Measurements from ENCODE around the gene OSBPL10. TPM values are rescaled to one million over a fixed set of nuclear protein-coding genes. Genes with fewer than 3 reads are reported as not detected.

The OSBPL10 gene
- total and polyA plus RNA-seq, 4 donors: 3.9 to 33.0 (median 13.1) TPM

- Histone ChIP-seq H3K4me1 (ENCODE audit: control insufficient read depth in 5 of 5, insufficient read depth in 5 of 5, low read length in 5 of 5) (peaks cover 0 to 6% (median 0%) of the 10 kb centered on the region in 5 donors), H3K9me3 (ENCODE audit: control insufficient read depth in 4 of 4, insufficient read depth in 3 of 4, low read length in 3 of 4) (no peaks in the 10 kb centered on the region), H3K9ac (ENCODE audit: insufficient read depth in 1 of 2, low read length in 2 of 2) (no peak overlapping the region), H3K27me3 (ENCODE audit: control insufficient read depth in 3 of 3, insufficient read depth in 3 of 3, low read length in 2 of 3) (no peaks in the 10 kb centered on the region), H3K4me3 (no peak overlapping the region), H3K36me3 (ENCODE audit: control insufficient read depth in 4 of 4, insufficient read depth in 4 of 4, low read length in 4 of 4) (no peaks in the 10 kb centered on the region), H3K27ac (ENCODE audit: low read depth in 1 of 2, low read length in 1 of 2) (no peak overlapping the region)
- TF ChIP-seq CTCF (IDR thresholded peaks at IDR 0.05; ENCODE audit: control extremely low read depth, extremely low read depth): no peak
- DNase-seq (no peak), ATAC-seq (ENCODE audit: insufficient read depth, low FRiP score) (no peak)
Measured at GRCh38 chr3:31813197-31813596, 167.9 kb downstream of the OSBPL10 start.

GRCh38 chr3:31810991-31811433 lies 170.1 kb downstream of the OSBPL10 start:
- ATAC-seq (ENCODE audit: insufficient read depth, low FRiP score): no peak
- H3K9ac ChIP-seq (ENCODE audit: insufficient read depth in 1 of 2, low read length in 2 of 2): no peak overlapping the region
- 96 to 97% methylated on average over 11 of the region's 11 CpGs for WGBS, 2 donors
- no peak overlapping the region for H3K4me3 ChIP-seq
- no peak for DNase-seq
- H3K27ac ChIP-seq (ENCODE audit: low read depth in 1 of 2, low read length in 1 of 2): no peak overlapping the region
- H3K36me3 ChIP-seq (ENCODE audit: control insufficient read depth in 4 of 4, insufficient read depth in 4 of 4, low read length in 4 of 4): no peaks in the 10 kb centered on the region
- no peaks in the 10 kb centered on the region for H3K9me3 ChIP-seq (ENCODE audit: control insufficient read depth in 4 of 4, insufficient read depth in 3 of 4, low read length in 3 of 4)
- no peak for TF ChIP-seq CTCF (IDR thresholded peaks at IDR 0.05; ENCODE audit: control extremely low read depth, extremely low read depth)
- H3K4me1 ChIP-seq (ENCODE audit: control insufficient read depth in 5 of 5, insufficient read depth in 5 of 5, low read length in 5 of 5): peaks cover 0 to 6% (median 0%) of the 10 kb centered on the region in 5 donors
- H3K27me3 ChIP-seq (ENCODE audit: control insufficient read depth in 3 of 3, insufficient read depth in 3 of 3, low read length in 2 of 3): no peaks in the 10 kb centered on the region

- H3K4me1 ChIP-seq (ENCODE audit: control insufficient read depth in 5 of 5, insufficient read depth in 5 of 5, low read length in 5 of 5): peaks cover 0 to 2% (median 0%) of the 10 kb centered on the region in 5 donors
- DNase-seq: no peak
- H3K9me3 ChIP-seq (ENCODE audit: control insufficient read depth in 4 of 4, insufficient read depth in 3 of 4, low read length in 3 of 4): no peaks in the 10 kb centered on the region
- no peak for ATAC-seq (ENCODE audit: insufficient read depth, low FRiP score)
- H3K36me3 ChIP-seq (ENCODE audit: control insufficient read depth in 4 of 4, insufficient read depth in 4 of 4, low read length in 4 of 4): no peaks in the 10 kb centered on the region
- no peak for TF ChIP-seq CTCF (IDR thresholded peaks at IDR 0.05; ENCODE audit: control extremely low read depth, extremely low read depth)
- H3K27me3 ChIP-seq (ENCODE audit: control insufficient read depth in 3 of 3, insufficient read depth in 3 of 3, low read length in 2 of 3): no peaks in the 10 kb centered on the region
- no peak overlapping the region for H3K27ac ChIP-seq (ENCODE audit: low read depth in 1 of 2, low read length in 1 of 2)
- 95 to 98% methylated on average over 3 of the region's 3 CpGs for WGBS, 2 donors
- no peak overlapping the region for H3K4me3 ChIP-seq
- no peak overlapping the region for H3K9ac ChIP-seq (ENCODE audit: insufficient read depth in 1 of 2, low read length in 2 of 2)
Measured at GRCh38 chr3:31808143-31808720, 172.8 kb downstream of the OSBPL10 start.
